NCI-H2171 treated with DMSO at 0.1 percent for 48 hours (cell line): ENCODE measurements around the gene PIK3R6.
"Not testable (repeated sequence)": the region's sequence is repeated elsewhere in the genome, so short reads cannot be mapped to it uniquely, and the experiment has no call there.

Experiments used
- DNase-seq: peaks from one replicate; lab custom pipeline; 2025; lab: John Stamatoyannopoulos, UW

Gene PIK3R6

GRCh38 chr17:8873801-8874715, 6.6 kb upstream of the PIK3R6 start:
- no peak for DNase-seq

GRCh38 chr17:8872705-8873435, 5.4 kb upstream of the PIK3R6 start:
- no peak for DNase-seq

GRCh38 chr17:8872036-8872704, 4.7 kb upstream of the PIK3R6 start:
- no peak for DNase-seq

- DNase-seq: no peak
Measured at GRCh38 chr17:8871081-8871581, 3.7 kb upstream of the PIK3R6 start.

GRCh38 chr17:8870406-8871040, 3.0 kb upstream of the PIK3R6 start:
- no peak for DNase-seq

- no peak for DNase-seq
Measured at GRCh38 chr17:8869114-8869815, 1.8 kb upstream of the PIK3R6 start.

- no peak for DNase-seq
Measured at GRCh38 chr17:8868529-8868951, 1.1 kb upstream of the PIK3R6 start.

GRCh38 chr17:8868092-8868491, 618 bp upstream of the PIK3R6 start:
- DNase-seq: no peak

- DNase-seq: no peak
Measured at GRCh38 chr17:8865811-8866210, 1.7 kb downstream of the PIK3R6 start.

- no peak for DNase-seq
Measured at GRCh38 chr17:8865385-8865784, 2.1 kb downstream of the PIK3R6 start.

- no peak for DNase-seq
Measured at GRCh38 chr17:8862213-8863056, 5.0 kb downstream of the PIK3R6 start.

GRCh38 chr17:8861495-8862181, 5.8 kb downstream of the PIK3R6 start:
- DNase-seq: no peak

GRCh38 chr17:8859804-8860430, 7.6 kb downstream of the PIK3R6 start:
- DNase-seq: no peak

GRCh38 chr17:8859027-8859803, 8.3 kb downstream of the PIK3R6 start:
- DNase-seq: no peak

- DNase-seq: no peak
Measured at GRCh38 chr17:8857919-8858318, 9.6 kb downstream of the PIK3R6 start.

- DNase-seq: no peak
Measured at GRCh38 chr17:8856869-8857575, 10.5 kb downstream of the PIK3R6 start.

- DNase-seq: not testable (repeated sequence)
Measured at GRCh38 chr17:8856205-8856603, 11.3 kb downstream of the PIK3R6 start.
